ENCODE measurements around the gene MST1R. TPM values are rescaled to one million over a fixed set of nuclear protein-coding genes. Genes with fewer than 3 reads are reported as not detected.

The MST1R gene
- total RNA-seq, result 0.30 and 0.97 TPM in 2 replicates

GRCh38 chr3:49903451-49904424 is at the start of gene MST1R:
MST1R (minus strand) TSS chr3:49903873; CDS start chr3:49903609, 264 bp downstream.

GRCh38 chr3:49939858-49940666 is 36.4 kb upstream of the MST1R start, which contains the start of gene RBM6:
RBM6 (plus strand) TSS chr3:49940150; CDS start chr3:49962642, 22,492 bp downstream.

GRCh38 chr3:49929291-49930167 is 25.9 kb upstream of the MST1R start, which contains the start of gene MON1A:
MON1A (minus strand) TSS chr3:49929811; CDS start chr3:49913346, 16,465 bp downstream.

GRCh38 chr3:49869525-49870126 is 34.0 kb downstream of the MST1R start, which contains the start of gene CAMKV:
CAMKV (minus strand) TSS chr3:49869906; CDS start chr3:49862388, 7,518 bp downstream.

DNA sequence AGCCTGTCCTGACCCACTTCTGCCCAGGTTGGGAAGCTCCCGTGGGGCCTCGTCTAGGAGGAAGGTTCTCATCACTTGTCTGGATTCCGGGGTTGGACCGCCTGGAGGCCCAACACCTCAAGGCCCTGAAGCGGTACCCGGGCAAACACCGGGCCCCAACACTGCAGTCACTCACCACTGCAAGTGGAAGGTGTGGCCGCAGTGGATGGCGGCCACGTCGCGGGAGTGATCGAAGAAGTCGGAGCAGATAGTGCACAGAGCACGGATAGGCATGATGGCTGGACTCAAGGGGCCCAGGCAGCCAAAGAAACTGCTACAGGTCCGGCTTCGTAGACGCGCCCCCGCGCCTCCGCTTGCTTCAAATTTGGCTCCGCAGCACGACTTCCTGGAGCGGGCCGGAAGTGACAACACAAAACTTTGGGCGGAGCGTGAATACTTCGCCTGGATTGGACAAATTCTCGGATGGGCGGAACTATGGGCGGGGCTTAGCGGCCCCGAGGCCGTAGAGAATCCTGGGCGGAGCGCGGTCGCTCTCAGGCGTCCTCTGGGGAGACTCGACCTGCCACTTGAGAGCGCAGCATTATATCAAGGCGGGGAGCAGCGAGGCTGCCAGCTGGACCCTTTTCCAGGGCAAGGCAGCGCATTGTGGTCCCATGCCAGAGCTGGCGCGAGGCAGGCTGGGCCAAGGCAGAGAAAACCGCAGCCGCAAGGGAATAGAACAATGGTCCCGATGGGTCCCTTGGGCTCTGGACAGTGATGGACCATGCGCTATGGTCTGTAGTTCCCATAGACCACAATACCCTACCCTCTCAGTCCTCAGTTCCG is 47.3 kb downstream of the MST1R start, which contains the start of gene TRAIP:
TRAIP (minus strand) TSS at position 384 of the 825 bp plus-strand sequence; CDS start at position 273, 111 bp downstream.

Other genes with a start within 250 kb of the MST1R start
- 91.8 and 125 TPM in 2 replicates for gene APEH, start 229.5 kb downstream of the MST1R start, total RNA-seq
- 0.97 and 2.7 TPM in 2 replicates for gene MST1, start 214.4 kb downstream of the MST1R start, total RNA-seq
- gene RNF123, start 214.3 kb downstream of the MST1R start, total RNA-seq, result 20.8 and 22.7 TPM in 2 replicates
- gene AMIGO3, start 184.2 kb downstream of the MST1R start, total RNA-seq, result 0.32 TPM in 1 of 2 replicates, not detected in the other
- 51.2 and 56.5 TPM in 2 replicates for gene GMPPB, start 179.9 kb downstream of the MST1R start, total RNA-seq
- gene IP6K1, start 117.3 kb downstream of the MST1R start, total RNA-seq, result 32.5 and 56.5 TPM in 2 replicates
- gene CDHR4, start 104.0 kb downstream of the MST1R start, total RNA-seq, result not detected in 2 replicates
- 14.3 and 16.1 TPM in 2 replicates for gene INKA1, start 100.6 kb downstream of the MST1R start, total RNA-seq
- 18.2 and 69.8 TPM in 2 replicates for gene UBA7, start 89.9 kb downstream of the MST1R start, total RNA-seq
- gene TRAIP, start 47.3 kb downstream of the MST1R start, total RNA-seq, result 4.9 and 5.2 TPM in 2 replicates
- gene CAMKV, start 34.0 kb downstream of the MST1R start, total RNA-seq, result not detected in 2 replicates
- gene MON1A, start 25.9 kb upstream of the MST1R start, total RNA-seq, result 14.3 and 20.5 TPM in 2 replicates
- gene RBM6, start 36.3 kb upstream of the MST1R start, total RNA-seq, result 38.3 and 50.2 TPM in 2 replicates
- 93.9 and 114 TPM in 2 replicates for gene RBM5, start 185.0 kb upstream of the MST1R start, total RNA-seq